Activated CD4-positive, alpha-beta T cell treated with anti-CD3 and anti-CD28 coated beads, Interleukin-2, amount 50 U/mL, for 24 hours (primary cell): Measurements from ENCODE around the gene FLT3.
"Not testable (repeated sequence)": the region's sequence is repeated elsewhere in the genome, so short reads cannot be mapped to it uniquely, and the experiment has no call there.

Experiments used
- DNase-seq, 2 donors: peaks; one replicate each; pipeline ENCODE4 v3.0.0-alpha.2; 2020; ENCODE audit warnings: low read depth in 1 of 2, low spot score in 1 of 2

Gene FLT3

DNA sequence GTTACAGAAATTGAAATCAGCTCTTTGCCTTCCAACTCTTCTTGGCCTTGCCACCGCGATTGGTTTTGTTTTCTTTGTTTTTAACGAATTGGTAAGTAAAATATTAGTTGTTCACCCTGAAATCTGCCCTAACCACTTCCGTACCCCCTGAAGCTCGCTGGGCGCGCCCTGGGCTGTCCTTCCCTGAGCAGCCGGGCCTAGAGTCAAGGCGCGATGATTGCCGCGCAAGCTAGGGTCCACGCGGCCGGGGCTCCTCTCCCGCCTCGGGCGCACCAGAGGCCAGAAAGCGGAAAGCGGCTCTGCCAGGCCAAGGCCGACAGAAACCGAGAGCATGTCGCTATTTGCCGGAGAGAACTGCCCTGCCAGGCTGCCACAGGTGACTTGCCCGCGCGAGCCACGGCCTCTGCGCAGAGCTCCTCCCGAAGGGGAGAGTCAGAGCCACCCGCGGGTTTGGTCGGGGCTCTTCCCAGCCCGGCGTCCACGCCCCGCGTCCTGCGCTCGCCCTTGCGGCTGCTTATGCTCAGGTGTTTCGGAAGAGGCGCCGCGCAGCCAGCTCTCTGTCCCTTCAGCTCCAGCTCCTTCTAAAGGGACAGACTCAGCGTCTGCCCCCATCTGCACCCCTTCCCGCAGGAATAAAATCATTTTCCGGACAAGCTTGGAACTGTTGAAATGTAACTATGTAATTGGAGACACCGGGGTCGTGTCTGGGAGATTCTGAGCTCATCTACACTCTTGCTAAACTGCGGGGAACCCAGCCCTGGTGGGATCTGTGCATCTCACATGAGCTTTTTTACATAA is 124.6 kb downstream of the FLT3 start:
- DNase-seq = no peak

- no peak for DNase-seq
Measured at GRCh38 chr13:27973961-27974662, 126.3 kb downstream of the FLT3 start.

DNA sequence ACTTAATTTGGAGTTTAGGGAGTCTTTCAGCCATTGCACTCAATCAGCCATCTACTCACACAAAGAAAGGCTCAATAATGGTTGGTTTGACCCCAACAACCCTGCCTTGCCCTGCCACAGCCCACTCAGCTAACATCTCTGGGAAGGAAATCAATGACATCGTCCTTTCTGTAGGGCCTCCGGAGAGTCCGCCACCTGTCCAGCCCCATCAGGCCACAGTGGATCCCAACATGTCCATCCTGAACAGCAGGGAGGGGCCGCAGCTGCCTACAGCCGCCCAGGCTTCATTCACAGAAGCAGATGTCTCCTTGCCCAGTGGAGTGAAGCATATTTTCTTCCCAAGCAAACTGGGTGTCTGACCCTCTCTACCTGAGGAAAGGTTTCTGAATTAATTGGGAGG is 127.1 kb downstream of the FLT3 start:
- DNase-seq = no peak

- DNase-seq = no peak
Measured at GRCh38 chr13:27972478-27972820, 127.9 kb downstream of the FLT3 start.

DNA sequence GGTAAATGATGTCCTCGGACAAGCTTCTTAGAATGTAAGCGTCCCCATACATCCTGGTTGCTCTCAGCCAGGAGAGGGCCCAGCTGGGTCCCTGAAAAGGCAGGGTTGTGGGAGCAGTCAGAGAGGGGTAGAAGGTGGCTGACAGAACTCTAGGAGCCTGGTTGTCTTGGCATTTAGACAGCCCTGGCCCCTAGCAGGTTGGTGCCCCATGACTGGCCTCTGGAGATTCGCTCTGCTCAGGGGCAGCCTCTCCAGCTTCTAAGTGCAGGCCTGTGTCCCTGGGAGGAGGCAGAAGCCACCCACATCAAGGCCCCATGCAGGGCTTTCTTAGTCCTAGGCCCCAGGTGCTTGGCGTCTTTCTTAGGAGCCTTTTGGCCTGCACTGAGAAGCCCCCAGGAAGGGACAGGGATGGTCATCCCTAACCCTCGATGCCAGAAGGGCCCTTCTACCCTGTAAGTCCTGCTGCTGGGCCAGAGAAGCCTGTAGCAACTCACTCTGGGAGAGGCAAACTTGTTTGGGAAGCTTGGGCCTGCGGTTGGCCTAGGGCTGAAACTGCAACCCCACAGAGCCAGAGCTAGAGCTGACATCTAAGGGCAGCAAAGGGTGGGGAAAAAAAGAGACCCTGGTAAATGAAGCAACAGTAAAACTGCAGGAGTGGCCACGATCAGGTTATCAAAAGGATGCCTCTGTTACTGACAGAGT is 128.4 kb downstream of the FLT3 start:
- DNase-seq = no peak

- DNase-seq = no peak
Measured at GRCh38 chr13:27971236-27971645, 129.1 kb downstream of the FLT3 start.

GRCh38 chr13:27970382-27971235 is 129.8 kb downstream of the FLT3 start:
- no peak for DNase-seq

DNA sequence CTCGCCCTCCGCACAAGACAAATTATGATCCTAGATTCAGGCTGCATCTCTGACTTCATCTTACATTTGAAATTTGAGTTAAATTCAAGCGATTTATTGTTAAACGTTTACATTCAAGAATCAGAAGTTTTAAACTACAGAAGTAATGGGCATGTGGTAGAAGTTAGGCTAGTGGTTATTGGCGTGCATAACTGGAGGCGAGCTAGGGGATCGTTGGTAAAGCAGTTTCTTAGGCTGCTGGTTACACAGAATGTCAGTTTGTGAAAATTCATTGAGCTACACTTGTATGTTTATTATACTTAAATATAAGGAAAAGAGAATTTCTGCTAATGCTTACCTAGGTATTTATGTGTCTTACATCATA is 130.5 kb downstream of the FLT3 start:
- no peak for DNase-seq

DNA sequence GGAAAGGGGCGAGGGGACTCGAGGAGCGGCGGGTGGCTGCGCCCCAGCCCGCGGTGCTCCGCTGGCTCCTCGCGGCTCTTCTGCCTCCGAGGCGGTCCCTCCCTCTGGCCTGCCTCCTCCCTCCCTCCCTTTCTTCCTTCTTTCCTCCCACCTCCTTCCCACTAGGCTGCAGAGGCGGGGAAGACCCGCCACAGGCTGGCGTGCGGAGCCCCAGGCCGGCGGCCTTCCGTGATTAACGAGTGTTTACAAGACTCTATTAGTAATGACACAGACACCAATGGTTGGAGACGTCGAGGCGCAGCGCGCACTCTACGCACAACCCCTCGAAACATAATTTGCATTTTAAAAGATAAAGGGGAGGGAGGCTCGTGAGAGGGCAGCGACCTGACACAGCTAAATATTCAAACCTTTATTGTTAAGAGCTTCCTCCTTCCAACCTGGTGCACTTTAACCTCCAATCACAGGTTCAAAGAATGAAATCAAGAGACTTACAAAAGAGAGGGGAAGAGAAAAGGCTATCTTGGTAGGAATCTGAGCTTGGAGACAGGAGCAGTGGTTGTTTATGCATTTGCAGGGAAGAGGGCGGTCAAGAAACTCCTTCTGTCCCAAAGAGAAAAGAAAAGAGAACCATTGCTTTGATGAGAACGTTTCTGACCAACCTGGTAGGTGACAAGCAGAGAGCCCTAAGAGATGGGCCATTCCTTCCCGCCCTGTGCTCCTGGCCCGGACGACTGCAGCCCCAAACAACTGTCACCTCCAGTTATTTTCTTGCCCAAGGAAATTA is 131.1 kb downstream of the FLT3 start, which contains the start of gene CDX2:
CDX2 (minus strand) TSS at position 234 of the 784 bp plus-strand sequence. CDS start 309 bp downstream, outside the sequence.
- DNase-seq = no peak

DNA sequence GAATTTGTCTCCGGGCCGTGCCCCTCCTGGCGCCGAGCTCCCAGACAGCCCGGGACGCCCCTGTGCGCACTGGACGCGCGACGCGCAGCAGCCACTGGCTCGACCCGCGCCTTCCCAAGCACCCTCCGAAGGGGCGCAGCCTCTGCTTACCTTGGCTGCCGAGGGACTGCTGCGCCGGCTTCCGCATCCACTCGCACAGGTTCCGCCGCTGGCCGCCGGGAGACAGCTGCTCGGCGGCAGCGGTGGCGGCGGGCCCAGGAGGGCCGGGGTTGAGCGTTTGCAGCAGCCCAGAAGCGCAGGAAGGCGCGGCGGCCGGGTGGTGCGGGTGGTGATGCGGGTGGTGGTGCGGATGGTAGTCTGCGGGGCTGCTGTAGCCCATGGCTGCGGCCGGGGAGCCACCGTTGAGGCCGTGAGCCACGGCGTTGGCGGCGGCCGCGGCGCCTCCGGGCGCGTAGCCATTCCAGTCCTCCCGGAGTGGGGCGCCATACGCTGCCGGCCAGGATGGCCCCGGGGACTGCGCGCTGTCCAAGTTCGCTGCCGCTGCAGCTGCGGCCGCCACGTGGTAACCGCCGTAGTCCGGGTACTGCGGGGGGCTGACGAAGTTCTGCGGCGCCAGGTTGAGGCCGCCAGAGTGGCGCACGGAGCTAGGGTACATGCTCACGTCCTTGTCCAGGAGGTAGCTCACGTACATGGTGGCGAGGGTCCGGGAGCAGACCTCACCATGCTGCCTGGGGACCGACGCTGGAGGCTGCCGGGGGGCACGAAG is 131.9 kb downstream of the FLT3 start:
- no peak for DNase-seq

- no peak for DNase-seq
Measured at GRCh38 chr13:27967736-27968315, 132.6 kb downstream of the FLT3 start.

DNA sequence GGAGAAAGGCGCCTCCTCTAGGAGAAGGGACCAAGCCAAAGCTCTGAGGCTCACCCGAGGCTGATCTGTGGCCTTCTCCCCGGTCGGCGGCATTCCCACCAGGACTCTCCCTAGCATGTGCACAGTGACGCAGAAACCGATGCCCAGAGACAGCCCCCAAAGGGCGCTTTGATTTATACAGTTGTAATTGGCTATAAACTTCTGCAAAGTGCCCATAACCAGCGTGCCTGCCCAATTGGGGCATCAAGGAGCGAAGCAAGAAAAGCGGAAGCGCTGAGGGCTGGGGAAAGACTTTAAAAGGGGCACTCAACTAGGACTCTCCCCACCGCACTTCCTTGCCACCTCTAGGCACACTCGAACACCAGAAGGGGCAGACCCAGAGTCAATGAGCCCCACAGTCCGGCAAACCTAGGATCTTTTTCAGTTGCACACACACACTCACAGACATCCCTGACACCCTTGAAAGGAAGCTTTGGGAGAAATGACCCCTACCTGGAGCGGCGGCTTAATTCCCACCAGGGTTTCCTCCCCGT is 133.1 kb downstream of the FLT3 start:
- no peak for DNase-seq

DNA sequence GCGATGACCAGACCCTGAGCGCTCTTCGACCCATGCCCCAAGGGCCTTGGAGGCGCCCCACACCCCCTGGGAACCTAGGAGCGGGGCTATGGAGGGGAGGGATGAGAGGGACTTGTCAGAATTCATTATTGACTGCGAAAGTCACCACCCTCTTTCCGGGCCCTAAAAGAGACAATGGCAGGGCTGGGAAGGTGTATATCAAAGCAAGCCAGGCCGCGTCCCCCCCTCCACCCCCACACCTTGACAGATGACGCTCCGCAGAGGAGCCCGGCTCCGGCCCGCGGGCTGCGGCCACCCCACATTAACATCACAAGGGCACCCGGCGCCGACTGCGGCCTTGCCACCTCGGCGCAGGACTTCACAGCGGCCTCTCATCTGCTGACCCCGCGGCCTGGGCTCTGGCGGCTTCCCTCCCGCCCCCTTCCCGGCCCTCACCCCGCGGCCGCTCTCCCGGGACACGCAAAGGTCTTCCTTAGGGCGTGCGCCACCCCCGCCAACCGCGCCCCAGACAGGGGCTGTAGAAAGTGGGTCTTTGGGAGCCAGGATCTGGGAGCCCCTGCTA is 133.7 kb downstream of the FLT3 start:
- no peak for DNase-seq

- DNase-seq = no peak
Measured at GRCh38 chr13:27965740-27966640, 134.4 kb downstream of the FLT3 start.

DNA sequence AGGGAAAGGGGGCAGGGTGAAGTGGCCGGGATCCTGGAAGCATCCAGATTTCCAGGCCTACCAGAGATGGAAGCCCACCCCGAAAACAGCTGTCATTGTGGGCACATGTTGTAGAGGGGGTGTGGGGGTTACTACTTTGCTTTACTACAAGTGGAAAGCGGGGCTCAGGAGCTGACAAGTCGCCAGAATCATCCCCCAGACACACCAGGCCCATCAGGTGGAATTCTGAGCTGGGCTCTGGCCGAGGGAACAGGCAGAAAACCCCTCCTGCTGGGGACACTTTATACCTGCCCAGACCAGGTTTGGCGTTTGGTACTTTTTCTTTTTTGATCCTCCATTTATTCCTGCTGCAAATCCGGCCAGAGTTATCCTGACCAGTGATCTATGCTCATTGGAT is 135.0 kb downstream of the FLT3 start:
- no peak for DNase-seq

DNA sequence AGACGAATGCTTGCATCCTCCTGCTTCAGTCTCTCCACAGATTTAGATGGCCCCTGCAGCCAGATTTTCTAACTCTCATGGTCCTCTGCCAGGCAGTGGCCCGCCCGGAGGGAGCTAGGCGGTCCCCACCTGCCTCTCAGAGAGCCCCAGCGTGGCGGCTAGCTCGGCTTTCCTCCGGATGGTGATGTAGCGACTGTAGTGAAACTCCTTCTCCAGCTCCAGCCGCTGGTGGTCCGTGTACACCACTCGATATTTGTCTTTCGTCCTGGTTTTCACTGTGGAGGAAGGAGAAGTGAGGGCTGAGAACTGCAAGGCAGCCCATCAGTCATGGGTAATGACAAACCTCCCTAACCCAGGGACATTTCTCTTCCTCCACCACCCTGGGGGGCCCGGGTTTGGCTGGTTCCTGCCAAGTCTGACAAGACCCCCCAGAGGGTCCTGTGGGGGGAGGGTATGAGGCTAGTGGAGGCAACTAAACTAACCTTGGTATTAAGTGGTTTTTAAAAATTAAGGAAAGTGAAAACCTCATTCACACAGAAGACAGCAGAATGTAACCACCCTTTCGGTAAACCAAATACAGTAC is 135.5 kb downstream of the FLT3 start:
- DNase-seq = no peak

- DNase-seq = not testable (repeated sequence)
Measured at GRCh38 chr13:27964206-27964605, 136.2 kb downstream of the FLT3 start.
